ENCODE data around the gene VEPH1.

- TF ChIP-seq SOX6 (IDR thresholded peaks at IDR 0.05) (no peak), RB1 (IDR thresholded peaks at IDR 0.05; ENCODE audit: low read depth) (no peak), ETV1 (tag; conservative IDR thresholded peaks at IDR 0.05; ENCODE audit: low read depth) (no peak), E2F1 (CRISPR knock-in tag; IDR thresholded peaks at IDR 0.05) (no peak), CHD1 (IDR thresholded peaks at IDR 0.05; ENCODE audit: low read length) (no peak), CTCF (IDR thresholded peaks at IDR 0.05 in 2 of 3, conservative IDR thresholded peaks at IDR 0.05 in 1 of 3; ENCODE audit: insufficient read depth in 2 of 3, low read depth in 1 of 3, low read length in 3 of 3) (no peak), YY1 (IDR thresholded peaks at IDR 0.05; ENCODE audit: borderline replicate concordance in 1 of 3, control insufficient read depth in 1 of 3, extremely low read depth in 1 of 3, insufficient read depth in 3 of 3, insufficient read length in 1 of 3, insufficient replicate concordance in 2 of 3, low read depth in 1 of 3, low read length in 2 of 3) (no peak), FOSL1 (tag; conservative IDR thresholded peaks at IDR 0.05) (no peak), FOXA1 (IDR thresholded peaks at IDR 0.05; ENCODE audit: borderline replicate concordance) (no peak), TEAD2 (tag; IDR thresholded peaks at IDR 0.05) (no peak), ETS2 (tag; IDR thresholded peaks at IDR 0.05; ENCODE audit: borderline replicate concordance, poor library complexity, severe bottlenecking) (no peak), THRA (IDR thresholded peaks at IDR 0.05) (no peak), PATZ1 (CRISPR knock-in tag; IDR thresholded peaks at IDR 0.05; ENCODE audit: borderline replicate concordance) (no peak), POLR2AphosphoS5 (IDR thresholded peaks at IDR 0.05; ENCODE audit: control insufficient read depth, insufficient read depth, low read depth, low read length) (no peak)
These were observed 191.4 kb downstream of the VEPH1 start for GRCh38 chr3:157311633-157312375.
